Measurements from ENCODE around the gene SBF2.

GRCh38 chr11:9755561-9756185, 538.3 kb downstream of the SBF2 start:
- TF ChIP-seq EZH2 (IDR thresholded peaks at IDR 0.05; ENCODE audit: low read length) (no peak), CTCF (optimal IDR thresholded peaks at IDR 0.05 in 1 of 3, IDR thresholded peaks at IDR 0.05 in 1 of 3, conservative IDR thresholded peaks at IDR 0.05 in 1 of 3; ENCODE audit: extremely low read depth in 1 of 3, insufficient read depth in 2 of 3, low read length in 3 of 3) (no peak)

All from keratinocyte (primary cell).